HT1080 (cell line): Measurements from ENCODE around the gene PET100. TPM values are rescaled to one million over a fixed set of nuclear protein-coding genes. Genes with fewer than 3 reads are reported as not detected.
A peak's percentile ranks its signal among the peaks of the same experiment; 100 is the strongest.

ENCODE experiments used
- DNase-seq: peaks from one replicate; pipeline ENCODE4 v3.0.0-alpha.2; 2015; ENCODE audit warnings: low read depth
- small RNA-seq: library from RNA; depleted of rRNA; stranded (forward); fragments of <200 nt; gene quantifications from one replicate; pipeline ENCODE3, GENCODE V24; 2014
- total RNA-seq: library from RNA; depleted of rRNA; stranded (reverse); fragments of >200 nt; shearing (Covaris generic); gene quantifications from 2 replicates; pipeline ENCODE4 v1.2.3, GENCODE V29; 2014; rRNA removed

PET100 gene
- total RNA-seq, 1 experiment from 2014 or later, result 18.5 TPM

GRCh38 chr19:7677669-7678311 is 48.2 kb downstream of the PET100 start:
- DNase-seq, result no peak

DNA sequence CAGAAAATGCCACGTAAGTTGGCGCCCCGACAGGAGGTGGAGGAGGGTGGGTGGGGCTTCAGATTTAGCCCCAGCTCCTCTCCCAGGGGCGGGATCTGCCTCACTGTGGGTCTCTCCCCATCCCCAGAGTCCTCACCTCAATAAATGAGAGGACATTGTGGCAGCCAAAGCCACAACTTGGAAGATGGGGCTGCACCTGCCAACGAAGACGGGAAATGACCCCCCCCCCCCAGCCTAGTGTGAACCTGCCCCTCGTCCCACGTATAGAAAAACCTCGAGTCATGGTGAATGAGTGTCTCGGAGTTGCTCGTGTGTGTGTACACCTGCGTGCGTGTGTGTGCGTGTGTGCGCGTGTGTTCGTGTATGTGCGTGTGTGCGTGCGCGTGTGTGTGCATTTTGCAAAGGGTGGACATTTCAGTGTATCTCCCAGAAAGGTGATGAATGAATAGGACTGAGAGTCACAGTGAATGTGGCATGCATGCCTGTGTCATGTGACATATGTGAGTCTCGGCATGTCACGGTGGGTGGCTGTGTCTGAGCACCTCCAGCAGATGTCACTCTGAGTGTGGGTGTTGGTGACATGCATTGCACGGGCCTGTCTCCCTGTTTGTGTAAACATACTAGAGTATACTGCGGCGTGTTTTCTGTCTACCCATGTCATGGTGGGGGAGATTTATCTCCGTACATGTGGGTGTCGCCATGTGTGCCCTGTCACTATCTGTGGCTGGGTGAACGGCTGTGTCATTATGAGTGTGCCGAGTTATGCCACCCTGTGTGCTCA is 49.6 kb downstream of the PET100 start:
- DNase-seq, result no peak

GRCh38 chr19:7679771-7680605 is 50.4 kb downstream of the PET100 start:
- no peak for DNase-seq

- DNase-seq, result peak; percentile 57
Observed at GRCh38 chr19:7680606-7681339, 51.2 kb downstream of the PET100 start, which contains the start of gene TRAPPC5. Gene TRAPPC5, plus strand, starts transcription at chr19:7680833. Its CDS starts 1,421 bp downstream, at chr19:7682254.

Small RNA genes within 50 kb of the gene (small RNA-seq; reads per million reads assigned to genes)
- gene MIR6792, result not detected

Other genes starting within 250 kb of the PET100 start
- gene PEX11G, start 140.8 kb upstream of the PET100 start, total RNA-seq, result not detected in 2 replicates
- gene ZNF358, start 113.7 kb upstream of the PET100 start, total RNA-seq, result 25.2 and 29.8 TPM in 2 replicates
- gene MCOLN1, start 107.2 kb upstream of the PET100 start, total RNA-seq, result 5.1 and 5.2 TPM in 2 replicates
- gene PNPLA6, start 94.1 kb upstream of the PET100 start, total RNA-seq, result 51.1 and 55.4 TPM in 2 replicates
- not detected in 2 replicates for gene CAMSAP3, start 33.9 kb upstream of the PET100 start, total RNA-seq
- 58.0 and 68.8 TPM in 2 replicates for gene XAB2, start 248 bp upstream of the PET100 start, total RNA-seq
- gene PCP2, start 3.9 kb downstream of the PET100 start, total RNA-seq, result not detected in 2 replicates
- gene STXBP2, start 7.3 kb downstream of the PET100 start, total RNA-seq, result 1.1 TPM in 1 of 2 replicates, not detected in the other
- gene RETN, start 39.3 kb downstream of the PET100 start, total RNA-seq, result not detected in 2 replicates
- gene MCEMP1, start 47.3 kb downstream of the PET100 start, total RNA-seq, result not detected in 2 replicates
- gene TRAPPC5, start 51.0 kb downstream of the PET100 start, total RNA-seq, result 62.3 and 98.6 TPM in 2 replicates
- gene FCER2, start 72.3 kb downstream of the PET100 start, total RNA-seq, result not detected in 2 replicates
- not detected in 2 replicates for gene CLEC4G, start 102.3 kb downstream of the PET100 start, total RNA-seq
- not detected in 2 replicates for gene CD209, start 117.7 kb downstream of the PET100 start, total RNA-seq
- not detected in 2 replicates for gene CLEC4M, start 133.4 kb downstream of the PET100 start, total RNA-seq
- gene EVI5L, start 200.4 kb downstream of the PET100 start, total RNA-seq, result 1.3 and 3.2 TPM in 2 replicates
- gene PRR36, start 244.6 kb downstream of the PET100 start, total RNA-seq, result 0.02 TPM in 1 of 2 replicates, not detected in the other